ENCODE results near the gene CHD9. TPM values are rescaled to one million over a fixed set of nuclear protein-coding genes. Genes with fewer than 3 reads are reported as not detected.
"Not testable (repeated sequence)": the region's sequence is repeated elsewhere in the genome, so short reads cannot be mapped to it uniquely, and the experiment has no call there.

CHD9 gene
- total and polyA plus RNA-seq, 7 donors, result 13.8 to 88.5 (median 55.5) TPM

DNA sequence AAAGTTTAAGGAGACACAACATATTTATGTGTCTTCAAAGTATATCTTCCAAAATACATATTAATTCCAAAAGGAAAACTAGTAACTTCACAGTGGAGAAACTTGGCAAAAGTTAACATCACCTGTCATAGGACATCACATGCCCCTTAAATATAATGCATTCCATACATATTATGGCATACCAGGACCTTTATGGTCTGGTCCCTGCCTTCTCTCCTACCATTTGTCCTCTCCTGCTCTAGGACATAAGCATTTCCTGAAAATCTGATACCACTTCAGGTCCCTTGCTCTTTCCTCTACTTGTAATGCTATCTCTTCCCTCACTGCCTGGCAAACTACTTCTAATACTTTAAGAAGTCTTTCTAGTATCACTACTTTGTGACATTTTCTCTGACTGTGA lies 211.4 kb downstream of the CHD9 start:
- H3K36me3 ChIP-seq, result peaks cover 6 to 94% (median 14%) of the 10 kb centered on the region in 4 donors
- intact Hi-C loops (cut with DNase I), result no loop called here
- TF ChIP-seq, protein P1, sequence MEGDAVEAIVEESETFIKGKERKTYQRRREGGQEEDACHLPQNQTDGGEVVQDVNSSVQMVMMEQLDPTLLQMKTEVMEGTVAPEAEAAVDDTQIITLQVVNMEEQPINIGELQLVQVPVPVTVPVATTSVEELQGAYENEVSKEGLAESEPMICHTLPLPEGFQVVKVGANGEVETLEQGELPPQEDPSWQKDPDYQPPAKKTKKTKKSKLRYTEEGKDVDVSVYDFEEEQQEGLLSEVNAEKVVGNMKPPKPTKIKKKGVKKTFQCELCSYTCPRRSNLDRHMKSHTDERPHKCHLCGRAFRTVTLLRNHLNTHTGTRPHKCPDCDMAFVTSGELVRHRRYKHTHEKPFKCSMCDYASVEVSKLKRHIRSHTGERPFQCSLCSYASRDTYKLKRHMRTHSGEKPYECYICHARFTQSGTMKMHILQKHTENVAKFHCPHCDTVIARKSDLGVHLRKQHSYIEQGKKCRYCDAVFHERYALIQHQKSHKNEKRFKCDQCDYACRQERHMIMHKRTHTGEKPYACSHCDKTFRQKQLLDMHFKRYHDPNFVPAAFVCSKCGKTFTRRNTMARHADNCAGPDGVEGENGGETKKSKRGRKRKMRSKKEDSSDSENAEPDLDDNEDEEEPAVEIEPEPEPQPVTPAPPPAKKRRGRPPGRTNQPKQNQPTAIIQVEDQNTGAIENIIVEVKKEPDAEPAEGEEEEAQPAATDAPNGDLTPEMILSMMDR (IDR thresholded peaks at IDR 0.05), result no peak
- TF ChIP-seq POLR2A (IDR thresholded peaks at IDR 0.05) (no peak), EP300 (IDR thresholded peaks at IDR 0.05) (no peak), POLR2AphosphoS5 (IDR thresholded peaks at IDR 0.05) (no peak)

GRCh38 chr16:53278498-53278897 lies 223.7 kb downstream of the CHD9 start:
- H3K4me3 ChIP-seq; DNase-seq; H3K4me1 ChIP-seq; H3K27ac ChIP-seq; H3K27me3 ChIP-seq; H3K9me3 ChIP-seq; intact Hi-C loops (cut with DNase I): not testable (repeated sequence)
- peaks cover 22 to 75% (median 36%) of the 10 kb centered on the region in 4 donors for H3K36me3 ChIP-seq
- 98 to 100% methylated on average over 1 of the region's 2 CpGs for WGBS, 2 donors

More for the DNA sequence above, 211.4 kb downstream of the CHD9 start:
- Histone ChIP-seq H3K4me1 (no peaks in the 10 kb centered on the region), H3K9me3 (no peaks in the 10 kb centered on the region), H3K27me3 (no peaks in the 10 kb centered on the region), H3K4me3 (no peak overlapping the region), H3K27ac (no peak overlapping the region)
- DNase-seq, result no peak

DNA sequence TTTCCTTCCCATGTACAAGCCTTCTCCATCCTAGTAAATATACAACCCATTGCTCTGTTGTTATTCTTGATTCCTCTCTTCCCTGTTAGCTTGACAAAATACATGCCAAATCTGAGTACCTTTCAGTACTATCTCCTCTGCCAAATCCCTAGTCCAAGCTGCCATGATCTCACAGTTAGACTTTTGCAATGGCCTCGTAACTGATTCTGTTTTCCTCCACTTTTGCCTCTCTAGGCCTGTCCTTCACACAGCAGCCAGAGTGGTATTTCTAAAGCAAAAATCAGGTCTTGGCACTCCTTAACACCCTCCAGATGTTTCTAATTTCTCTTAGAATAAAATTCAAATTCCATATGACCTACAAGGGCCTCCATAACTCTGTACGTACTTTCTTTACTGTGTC lies 226.5 kb downstream of the CHD9 start:
- TF ChIP-seq, protein P1 (IDR thresholded peaks at IDR 0.05), result no peak
- no peak for TF ChIP-seq POLR2AphosphoS5 (IDR thresholded peaks at IDR 0.05)
- no peak for TF ChIP-seq POLR2A (IDR thresholded peaks at IDR 0.05)
- intact Hi-C loops (cut with DNase I), result no loop called here
- DNase-seq, result no peak
- Histone ChIP-seq H3K27me3 (no peaks in the 10 kb centered on the region), H3K9me3 (no peaks in the 10 kb centered on the region), H3K36me3 (peaks cover 7 to 64% (median 18%) of the 10 kb centered on the region in 4 donors), H3K27ac (peak overlapping the region in 1 of 4 donors; percentile 22), H3K4me3 (no peak overlapping the region), H3K4me1 (peaks cover 0 to 4% (median 0%) of the 10 kb centered on the region in 4 donors)
- WGBS, 2 donors, result 89 to 91% methylated on average over 2 of the region's 2 CpGs

- WGBS, 2 donors, result 81 to 82% methylated on average over 2 of the region's 2 CpGs
- Histone ChIP-seq H3K27me3 (no peaks in the 10 kb centered on the region), H3K27ac (peak overlapping the region in 1 of 4 donors; percentile 22), H3K4me3 (no peak overlapping the region), H3K4me1 (peaks cover 0 to 4% (median 0%) of the 10 kb centered on the region in 4 donors), H3K36me3 (peaks cover 4 to 64% (median 20%) of the 10 kb centered on the region in 4 donors), H3K9me3 (no peaks in the 10 kb centered on the region)
- TF ChIP-seq EP300 (IDR thresholded peaks at IDR 0.05), result no peak
- TF ChIP-seq POLR2AphosphoS5 (IDR thresholded peaks at IDR 0.05), result no peak
- TF ChIP-seq, protein P1 (IDR thresholded peaks at IDR 0.05), result no peak
- no peak for TF ChIP-seq POLR2A (IDR thresholded peaks at IDR 0.05)
- no peak for DNase-seq
- intact Hi-C loops (cut with DNase I), result no loop called here
Measured at GRCh38 chr16:53281859-53282258, 227.1 kb downstream of the CHD9 start.

DNA sequence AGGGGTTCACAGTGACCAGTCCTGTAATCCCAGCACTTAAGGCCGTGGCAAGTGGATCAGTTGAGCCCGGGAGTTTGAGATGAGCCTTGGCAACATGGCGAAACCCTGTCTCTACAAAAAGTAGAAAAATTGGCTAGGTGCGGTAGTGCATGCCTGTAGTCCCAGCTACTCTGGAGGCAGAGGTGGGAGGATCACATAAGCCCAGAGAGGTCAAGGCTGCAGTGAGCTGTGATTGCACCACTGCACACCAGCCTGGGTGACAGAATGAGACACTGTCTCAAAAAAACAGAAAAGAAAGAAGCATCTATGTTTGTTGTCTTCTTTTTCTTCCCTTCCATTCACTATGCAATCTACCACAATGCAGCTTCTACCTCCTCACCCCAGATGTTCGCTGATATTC lies 227.5 kb downstream of the CHD9 start:
- H3K27me3 ChIP-seq, result no peaks in the 10 kb centered on the region
- TF ChIP-seq POLR2A (IDR thresholded peaks at IDR 0.05), result no peak
- no peak for TF ChIP-seq POLR2AphosphoS5 (IDR thresholded peaks at IDR 0.05)
- TF ChIP-seq, protein P1 (IDR thresholded peaks at IDR 0.05), result no peak
- TF ChIP-seq EP300 (IDR thresholded peaks at IDR 0.05), result no peak
- H3K9me3 ChIP-seq, result no peaks in the 10 kb centered on the region
- H3K27ac ChIP-seq, result no peak overlapping the region
- WGBS, 2 donors, result 86 to 94% methylated on average over 5 of the region's 5 CpGs
- peaks cover 4 to 64% (median 21%) of the 10 kb centered on the region in 4 donors for H3K36me3 ChIP-seq
- H3K4me3 ChIP-seq, result no peak overlapping the region
- no peak for DNase-seq
- H3K4me1 ChIP-seq, result peaks cover 0 to 4% (median 0%) of the 10 kb centered on the region in 4 donors
- intact Hi-C loops (cut with DNase I), result no loop called here

All from sigmoid colon (tissue), 7 donors.